Measurements from ENCODE around the gene FUT8.
"Not testable (repeated sequence)": the region's sequence is repeated elsewhere in the genome, so short reads cannot be mapped to it uniquely, and the experiment has no call there.

The FUT8 gene

DNA sequence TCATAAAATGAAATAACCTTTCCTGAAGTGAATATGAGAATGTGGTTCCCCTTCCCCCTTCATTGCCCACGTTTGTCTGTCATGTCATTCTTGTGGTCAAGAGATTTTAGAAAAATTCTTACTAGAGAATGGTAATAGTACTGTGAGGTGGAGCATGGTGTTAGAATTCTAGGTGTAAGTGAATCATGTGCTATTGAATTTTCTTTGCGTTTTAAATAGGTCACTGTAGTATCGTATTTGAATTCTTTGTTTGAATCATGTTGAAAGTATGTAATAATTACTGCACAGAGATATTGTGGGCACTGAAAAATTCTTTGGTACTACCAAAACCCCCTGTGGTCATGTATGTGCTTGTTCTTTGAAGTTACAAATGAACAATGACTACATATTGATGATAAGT is 49.9 kb downstream of the FUT8 start:
- ATAC-seq (ENCODE audit: insufficient read depth, low read depth) (no peak), DNase-seq (no peak)
- Histone ChIP-seq H3K4me3 (ENCODE audit: low read depth in 1 of 2, low read length in 2 of 2) (no peak overlapping the region), H2AFZ (ENCODE audit: low read depth, low read length) (no peak overlapping the region), H3K27ac (ENCODE audit: low read length) (no peak overlapping the region), H3K36me3 (ENCODE audit: insufficient read depth, low read length) (peaks cover 38% of the 10 kb centered on the region), H3K27me3 (ENCODE audit: insufficient read depth, low read length, poor library complexity) (no peaks in the 10 kb centered on the region), H3K9ac (ENCODE audit: low read depth, low read length) (no peak overlapping the region), H4K20me1 (ENCODE audit: insufficient read depth, low read length) (no peaks in the 10 kb centered on the region), H3K4me1 (ENCODE audit: insufficient read depth, low read length) (no peaks in the 10 kb centered on the region), H3K9me3 (ENCODE audit: insufficient read depth, low read length, severe bottlenecking) (no peaks in the 10 kb centered on the region), H3K79me2 (ENCODE audit: insufficient read depth, low read length) (peaks cover 67% of the 10 kb centered on the region), H3K4me2 (ENCODE audit: insufficient read depth, low read length) (no peak overlapping the region)
- TF ChIP-seq, protein P1, sequence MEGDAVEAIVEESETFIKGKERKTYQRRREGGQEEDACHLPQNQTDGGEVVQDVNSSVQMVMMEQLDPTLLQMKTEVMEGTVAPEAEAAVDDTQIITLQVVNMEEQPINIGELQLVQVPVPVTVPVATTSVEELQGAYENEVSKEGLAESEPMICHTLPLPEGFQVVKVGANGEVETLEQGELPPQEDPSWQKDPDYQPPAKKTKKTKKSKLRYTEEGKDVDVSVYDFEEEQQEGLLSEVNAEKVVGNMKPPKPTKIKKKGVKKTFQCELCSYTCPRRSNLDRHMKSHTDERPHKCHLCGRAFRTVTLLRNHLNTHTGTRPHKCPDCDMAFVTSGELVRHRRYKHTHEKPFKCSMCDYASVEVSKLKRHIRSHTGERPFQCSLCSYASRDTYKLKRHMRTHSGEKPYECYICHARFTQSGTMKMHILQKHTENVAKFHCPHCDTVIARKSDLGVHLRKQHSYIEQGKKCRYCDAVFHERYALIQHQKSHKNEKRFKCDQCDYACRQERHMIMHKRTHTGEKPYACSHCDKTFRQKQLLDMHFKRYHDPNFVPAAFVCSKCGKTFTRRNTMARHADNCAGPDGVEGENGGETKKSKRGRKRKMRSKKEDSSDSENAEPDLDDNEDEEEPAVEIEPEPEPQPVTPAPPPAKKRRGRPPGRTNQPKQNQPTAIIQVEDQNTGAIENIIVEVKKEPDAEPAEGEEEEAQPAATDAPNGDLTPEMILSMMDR (IDR thresholded peaks at IDR 0.05; ENCODE audit: borderline replicate concordance, extremely low read depth, low read length, poor library complexity, severe bottlenecking): no peak

DNA sequence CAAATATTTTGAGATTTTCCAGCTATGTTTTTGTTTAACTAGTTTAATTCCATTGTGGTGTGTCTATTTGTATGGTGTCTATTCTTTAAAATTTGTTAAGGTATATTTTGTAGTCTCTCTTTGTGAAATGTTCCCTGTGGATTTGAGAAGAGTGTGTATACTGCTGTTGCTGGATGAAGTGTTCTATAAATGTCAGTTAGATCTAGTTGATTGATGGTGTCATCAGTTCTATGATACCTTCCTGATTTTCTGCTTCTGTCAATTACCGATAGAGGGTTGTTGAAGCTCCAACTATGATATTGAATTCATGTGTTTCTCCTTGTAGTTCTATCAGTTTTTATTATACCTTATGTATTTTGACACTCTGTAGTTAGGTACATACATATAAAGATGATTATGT is 53.1 kb downstream of the FUT8 start:
- DNase-seq (no peak), ATAC-seq (ENCODE audit: insufficient read depth, low read depth) (no peak)
- H3K4me1 ChIP-seq (ENCODE audit: insufficient read depth, low read length): no peaks in the 10 kb centered on the region
- no peak overlapping the region for H3K27ac ChIP-seq (ENCODE audit: low read length)
- no peak overlapping the region for H3K9ac ChIP-seq (ENCODE audit: low read depth, low read length)
- TF ChIP-seq EZH2 (IDR thresholded peaks at IDR 0.05; ENCODE audit: borderline replicate concordance, low read depth, low read length, severe bottlenecking): no peak
- TF ChIP-seq, protein P1 (IDR thresholded peaks at IDR 0.05; ENCODE audit: borderline replicate concordance, extremely low read depth, low read length, poor library complexity, severe bottlenecking): no peak
- H2AFZ ChIP-seq (ENCODE audit: low read depth, low read length): no peak overlapping the region
- no peaks in the 10 kb centered on the region for H3K9me3 ChIP-seq (ENCODE audit: insufficient read depth, low read length, severe bottlenecking)
- no peaks in the 10 kb centered on the region for H3K27me3 ChIP-seq (ENCODE audit: insufficient read depth, low read length, poor library complexity)
- H3K4me2 ChIP-seq (ENCODE audit: insufficient read depth, low read length): no peak overlapping the region
- H3K36me3 ChIP-seq (ENCODE audit: insufficient read depth, low read length): peaks cover 32% of the 10 kb centered on the region
- H3K79me2 ChIP-seq (ENCODE audit: insufficient read depth, low read length): peaks cover 93% of the 10 kb centered on the region
- H3K4me3 ChIP-seq (ENCODE audit: low read depth in 1 of 2, low read length in 2 of 2): no peak overlapping the region
- peaks cover 19% of the 10 kb centered on the region for H4K20me1 ChIP-seq (ENCODE audit: insufficient read depth, low read length)

DNA sequence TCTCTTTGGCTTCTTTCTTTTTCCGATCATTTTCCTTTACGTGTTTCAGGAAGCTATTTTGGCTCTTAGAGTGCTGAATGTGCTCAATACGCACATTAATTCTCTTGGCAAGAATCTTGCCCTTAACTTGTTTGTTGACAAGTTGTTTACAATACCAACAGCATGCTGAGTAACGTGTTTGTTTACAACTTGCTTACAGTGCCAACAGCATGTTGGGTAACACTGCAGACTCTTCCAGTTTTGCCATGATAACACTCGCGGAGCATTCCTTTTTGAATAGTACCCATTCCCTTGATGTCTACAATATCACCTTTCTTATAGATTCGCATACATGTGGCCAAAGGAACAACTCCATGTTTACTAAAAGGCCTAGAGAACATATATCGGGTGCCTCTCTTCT is 55.4 kb downstream of the FUT8 start:
- H3K79me2 ChIP-seq (ENCODE audit: insufficient read depth, low read length): peaks cover 91% of the 10 kb centered on the region
- H3K4me2 ChIP-seq (ENCODE audit: insufficient read depth, low read length); ATAC-seq (ENCODE audit: insufficient read depth, low read depth): not testable (repeated sequence)

DNA sequence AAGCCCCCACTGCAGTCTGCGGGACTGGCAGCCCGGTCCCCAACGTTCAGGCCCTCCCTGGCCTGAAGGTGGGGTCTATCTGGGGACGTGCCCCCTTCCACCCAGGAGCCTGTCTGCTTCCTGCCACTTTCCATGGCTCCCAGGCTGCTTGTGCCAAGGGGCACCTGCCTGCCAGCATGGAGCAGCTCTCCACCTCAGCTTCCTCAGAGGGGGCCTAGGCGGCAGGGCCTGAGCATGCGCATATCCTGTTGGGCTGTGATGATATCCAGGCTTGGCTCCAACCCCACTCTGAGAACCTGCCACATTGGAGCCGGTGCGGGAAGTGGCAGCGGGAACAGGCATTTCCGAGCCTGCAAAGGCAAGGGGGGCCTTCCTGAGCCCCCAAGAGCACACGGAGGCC is 57.4 kb downstream of the FUT8 start:
- Histone ChIP-seq H3K9ac (ENCODE audit: low read depth, low read length) (no peak overlapping the region), H3K27me3 (ENCODE audit: insufficient read depth, low read length, poor library complexity) (no peaks in the 10 kb centered on the region), H3K36me3 (ENCODE audit: insufficient read depth, low read length) (peaks cover 21% of the 10 kb centered on the region), H4K20me1 (ENCODE audit: insufficient read depth, low read length) (peaks cover 34% of the 10 kb centered on the region), H3K9me3 (ENCODE audit: insufficient read depth, low read length, severe bottlenecking) (no peaks in the 10 kb centered on the region), H3K4me1 (ENCODE audit: insufficient read depth, low read length) (no peaks in the 10 kb centered on the region), H3K27ac (ENCODE audit: low read length) (no peak overlapping the region), H2AFZ (ENCODE audit: low read depth, low read length) (no peak overlapping the region), H3K4me3 (ENCODE audit: low read depth in 1 of 2, low read length in 2 of 2) (no peak overlapping the region), H3K4me2 (ENCODE audit: insufficient read depth, low read length) (no peak overlapping the region), H3K79me2 (ENCODE audit: insufficient read depth, low read length) (peaks cover 91% of the 10 kb centered on the region)
- TF ChIP-seq, protein P1 (IDR thresholded peaks at IDR 0.05; ENCODE audit: borderline replicate concordance, extremely low read depth, low read length, poor library complexity, severe bottlenecking): no peak
- no peak for TF ChIP-seq EZH2 (IDR thresholded peaks at IDR 0.05; ENCODE audit: borderline replicate concordance, low read depth, low read length, severe bottlenecking)
- no peak for ATAC-seq (ENCODE audit: insufficient read depth, low read depth)
- no peak for DNase-seq

More for the DNA sequence above, 55.4 kb downstream of the FUT8 start:
- H3K36me3 ChIP-seq (ENCODE audit: insufficient read depth, low read length): peaks cover 23% of the 10 kb centered on the region
- H3K4me3 ChIP-seq (ENCODE audit: low read depth in 1 of 2, low read length in 2 of 2); H3K27ac ChIP-seq (ENCODE audit: low read length); H3K4me1 ChIP-seq (ENCODE audit: insufficient read depth, low read length); H3K27me3 ChIP-seq (ENCODE audit: insufficient read depth, low read length, poor library complexity); DNase-seq; H3K9ac ChIP-seq (ENCODE audit: low read depth, low read length); H3K9me3 ChIP-seq (ENCODE audit: insufficient read depth, low read length, severe bottlenecking); H2AFZ ChIP-seq (ENCODE audit: low read depth, low read length): not testable (repeated sequence)
- peaks cover 34% of the 10 kb centered on the region for H4K20me1 ChIP-seq (ENCODE audit: insufficient read depth, low read length)

Measured in DND-41 (cell line).